ENCODE measurements around the gene LONP1. TPM values are rescaled to one million over a fixed set of nuclear protein-coding genes. Genes with fewer than 3 reads are reported as not detected.
A peak's percentile ranks its signal among the peaks of the same experiment; 100 is the strongest.
"Not testable (repeated sequence)": the region's sequence is repeated elsewhere in the genome, so short reads cannot be mapped to it uniquely, and the experiment has no call there.

The LONP1 gene, protein sequence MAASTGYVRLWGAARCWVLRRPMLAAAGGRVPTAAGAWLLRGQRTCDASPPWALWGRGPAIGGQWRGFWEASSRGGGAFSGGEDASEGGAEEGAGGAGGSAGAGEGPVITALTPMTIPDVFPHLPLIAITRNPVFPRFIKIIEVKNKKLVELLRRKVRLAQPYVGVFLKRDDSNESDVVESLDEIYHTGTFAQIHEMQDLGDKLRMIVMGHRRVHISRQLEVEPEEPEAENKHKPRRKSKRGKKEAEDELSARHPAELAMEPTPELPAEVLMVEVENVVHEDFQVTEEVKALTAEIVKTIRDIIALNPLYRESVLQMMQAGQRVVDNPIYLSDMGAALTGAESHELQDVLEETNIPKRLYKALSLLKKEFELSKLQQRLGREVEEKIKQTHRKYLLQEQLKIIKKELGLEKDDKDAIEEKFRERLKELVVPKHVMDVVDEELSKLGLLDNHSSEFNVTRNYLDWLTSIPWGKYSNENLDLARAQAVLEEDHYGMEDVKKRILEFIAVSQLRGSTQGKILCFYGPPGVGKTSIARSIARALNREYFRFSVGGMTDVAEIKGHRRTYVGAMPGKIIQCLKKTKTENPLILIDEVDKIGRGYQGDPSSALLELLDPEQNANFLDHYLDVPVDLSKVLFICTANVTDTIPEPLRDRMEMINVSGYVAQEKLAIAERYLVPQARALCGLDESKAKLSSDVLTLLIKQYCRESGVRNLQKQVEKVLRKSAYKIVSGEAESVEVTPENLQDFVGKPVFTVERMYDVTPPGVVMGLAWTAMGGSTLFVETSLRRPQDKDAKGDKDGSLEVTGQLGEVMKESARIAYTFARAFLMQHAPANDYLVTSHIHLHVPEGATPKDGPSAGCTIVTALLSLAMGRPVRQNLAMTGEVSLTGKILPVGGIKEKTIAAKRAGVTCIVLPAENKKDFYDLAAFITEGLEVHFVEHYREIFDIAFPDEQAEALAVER
- total RNA-seq = 100 to 1,000 TPM in 1 of 2 experiments, 10 to 100 TPM in 1; 98.7 to 106 TPM

DNA sequence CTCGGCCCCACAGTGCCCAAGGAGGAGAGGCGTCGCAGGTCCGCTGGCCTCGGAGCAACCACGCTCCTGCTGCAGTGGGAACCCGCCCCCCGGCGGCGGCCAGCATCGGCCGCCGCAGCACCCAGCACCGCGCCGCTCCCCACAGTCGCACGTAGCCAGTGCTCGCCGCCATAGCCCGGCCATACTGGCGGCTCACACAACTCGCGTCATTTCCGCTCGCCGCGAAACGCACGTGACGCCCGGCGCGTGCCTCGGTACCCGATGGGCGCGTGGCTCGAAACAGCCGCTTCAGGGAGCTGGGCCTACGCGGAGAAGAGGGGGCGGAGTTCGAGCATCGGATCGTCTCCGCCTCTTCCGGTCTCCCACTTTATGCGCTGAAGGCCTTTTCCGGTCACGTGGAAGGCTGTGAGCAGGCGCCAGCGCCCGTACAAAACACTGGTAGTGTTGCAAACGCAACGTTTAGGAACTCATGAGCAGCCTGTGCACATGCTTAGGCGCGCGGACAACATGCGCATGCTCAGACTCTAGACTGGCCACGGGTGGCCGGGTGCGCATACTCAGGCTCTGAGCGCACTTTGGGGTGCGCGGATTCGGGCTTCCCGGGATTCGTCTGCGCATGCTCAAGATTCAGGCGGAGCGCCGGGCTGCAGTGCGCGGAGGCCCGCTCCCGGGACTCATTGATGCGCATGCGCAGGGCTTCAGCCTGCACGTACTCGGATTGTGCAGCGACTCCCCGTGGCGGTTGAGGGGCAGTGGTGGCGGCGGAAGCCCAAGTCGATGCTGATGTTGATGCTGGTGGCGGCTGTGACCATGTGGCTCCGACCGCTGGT, at the start of gene LONP1, which contains the start of gene CATSPERD:
Gene LONP1, minus strand, starts transcription at position 186 of the 830 bp plus-strand sequence. Its CDS starts 14 bp downstream, at position 172.
Gene CATSPERD, plus strand, starts transcription at position 677 of the 830 bp plus-strand sequence. Its CDS starts 101 bp downstream, at position 778.
- Mint-ChIP-seq H3K4me1 (peaks cover 34% of the 10 kb centered on the region), H3K4me3 (peak within 1 kb of the TSS; percentile 86), H3K36me3 (ENCODE audit: low read depth) (peaks cover 22% of the 10 kb centered on the region), H3K27ac (peak within 1 kb of the TSS; percentile 96), H3K9me3 (no peaks in the 10 kb centered on the region), H3K27me3 (peaks cover 4% of the 10 kb centered on the region)
- ChIA-PET POLR2A (interaction anchor here (0.7 to 5.7 kb wide), 15 partner anchors 8 to 752 kb away, joined by 3 to 109 read pairs (median 5); partner anchors contain the start of genes DUS3L, KDM4B, NDUFA11 and RPL36), CTCF (interaction anchor here (0.5 to 4.7 kb wide), 17 partner anchors 11 to 929 kb away, joined by 3 to 76 read pairs (median 4); partner anchors contain the start of genes DUS3L, FEM1A, NDUFA11 and NRTN)
- DNase-seq = peak; percentile 99

DNA sequence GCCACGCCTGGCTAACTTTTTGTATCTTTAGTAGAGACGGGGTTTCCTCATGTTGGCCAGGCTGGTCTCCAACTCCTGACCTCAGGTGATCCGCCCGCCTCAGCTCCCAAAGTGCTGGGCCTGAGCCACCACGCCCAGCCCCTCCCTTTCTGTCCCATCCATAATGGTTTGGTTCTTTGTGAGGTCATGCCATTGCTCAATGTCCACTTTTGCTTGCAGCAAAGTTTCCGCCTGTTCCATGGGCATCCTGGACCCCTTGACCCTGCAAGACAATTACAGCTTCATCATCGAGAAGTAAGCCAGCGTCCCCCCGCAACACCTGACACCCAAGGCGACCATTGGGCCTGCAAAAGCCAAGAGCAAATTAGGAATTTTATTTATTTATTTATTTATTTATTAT, 48.0 kb upstream of the LONP1 start:
- DNase-seq = no peak
- no peaks in the 10 kb centered on the region for H3K9me3 Mint-ChIP-seq
- POLR2A ChIA-PET = no interaction called here
- CTCF ChIA-PET = no interaction called here
- no peak overlapping the region for H3K27ac Mint-ChIP-seq
- no peaks in the 10 kb centered on the region for H3K4me1 Mint-ChIP-seq
- H3K4me3 Mint-ChIP-seq = no peak overlapping the region
- no peaks in the 10 kb centered on the region for H3K36me3 Mint-ChIP-seq (ENCODE audit: low read depth)
- H3K27me3 Mint-ChIP-seq = no peaks in the 10 kb centered on the region

DNA sequence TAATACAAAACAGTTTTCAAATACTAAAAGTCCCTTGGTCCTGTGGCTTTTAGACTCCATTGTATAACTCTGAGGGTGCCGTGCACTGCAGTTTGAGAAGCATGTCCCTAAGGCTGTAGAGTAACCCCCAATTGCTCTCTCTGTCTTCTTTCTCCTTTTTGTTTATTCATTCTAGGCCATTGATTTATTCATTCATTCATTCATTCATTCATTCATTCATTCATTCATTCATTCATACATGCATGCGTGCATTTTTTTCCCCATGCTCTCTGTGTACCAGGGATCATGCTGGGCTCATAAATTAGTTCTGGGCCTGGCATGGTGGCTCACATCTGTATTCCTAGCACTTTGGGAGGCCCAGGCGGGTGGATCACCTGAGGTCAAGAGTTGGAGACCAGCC, 45.3 kb upstream of the LONP1 start:
- ChIA-PET POLR2A (no interaction called here), CTCF (no interaction called here)
- H3K36me3 Mint-ChIP-seq (ENCODE audit: low read depth) = no peaks in the 10 kb centered on the region
- H3K27me3 Mint-ChIP-seq = no peaks in the 10 kb centered on the region
- H3K9me3 Mint-ChIP-seq = no peaks in the 10 kb centered on the region
- no peak overlapping the region for H3K27ac Mint-ChIP-seq
- no peaks in the 10 kb centered on the region for H3K4me1 Mint-ChIP-seq
- no peak for DNase-seq
- no peak overlapping the region for H3K4me3 Mint-ChIP-seq

DNA sequence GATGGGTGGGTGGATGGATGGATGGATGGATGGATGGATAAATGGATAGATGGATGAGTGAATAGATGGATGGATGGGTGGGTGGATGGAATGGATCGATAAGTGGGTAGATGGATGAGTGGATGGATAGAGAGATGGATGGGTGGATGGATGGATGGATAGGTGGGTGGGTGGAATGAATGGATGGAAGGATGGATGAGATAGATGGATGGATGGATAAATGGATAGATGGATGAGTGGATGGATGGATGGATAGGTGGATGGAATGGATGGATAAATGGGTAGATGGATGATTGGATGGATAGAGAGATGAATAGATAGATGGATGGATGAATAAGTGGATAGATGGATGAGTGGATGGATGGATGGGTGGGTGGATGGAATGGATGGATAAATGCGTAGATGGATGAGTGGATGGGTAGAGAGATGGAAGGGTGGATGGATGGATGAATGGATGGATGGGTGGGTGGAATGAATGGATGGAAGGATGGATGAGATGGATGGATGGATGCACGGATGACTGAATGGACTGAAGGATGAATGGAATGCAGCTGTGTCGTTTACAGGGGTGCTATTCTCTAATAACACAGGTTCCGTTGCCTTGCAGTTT, 42.8 kb upstream of the LONP1 start:
- ChIA-PET POLR2A (no interaction called here), CTCF (no interaction called here)
- H3K9me3 Mint-ChIP-seq = no peaks in the 10 kb centered on the region
- no peaks in the 10 kb centered on the region for H3K27me3 Mint-ChIP-seq
- H3K4me1 Mint-ChIP-seq = no peaks in the 10 kb centered on the region
- no peak for DNase-seq
- no peak overlapping the region for H3K27ac Mint-ChIP-seq
- no peaks in the 10 kb centered on the region for H3K36me3 Mint-ChIP-seq (ENCODE audit: low read depth)
- no peak overlapping the region for H3K4me3 Mint-ChIP-seq

DNA sequence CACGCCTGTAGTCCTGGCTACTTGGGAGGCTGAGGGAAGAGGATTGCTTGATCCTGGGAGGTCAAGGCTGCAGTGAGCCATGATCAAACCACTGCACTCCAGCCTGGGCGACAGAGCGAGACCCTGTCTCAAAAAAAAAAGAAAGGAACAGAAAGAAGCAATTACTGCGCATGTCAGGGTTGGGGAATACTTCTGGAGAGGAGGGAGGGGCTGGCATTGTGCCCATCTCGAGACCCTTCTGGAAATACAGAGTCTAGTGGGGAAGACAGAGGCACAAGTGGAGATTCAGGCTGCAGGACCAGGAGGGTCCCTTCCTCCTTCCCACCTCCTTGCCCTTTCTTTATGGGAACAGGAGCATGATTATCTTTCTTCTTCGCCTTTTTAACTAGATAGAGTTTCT, 33.8 kb upstream of the LONP1 start:
- POLR2A ChIA-PET = no interaction called here

DNA sequence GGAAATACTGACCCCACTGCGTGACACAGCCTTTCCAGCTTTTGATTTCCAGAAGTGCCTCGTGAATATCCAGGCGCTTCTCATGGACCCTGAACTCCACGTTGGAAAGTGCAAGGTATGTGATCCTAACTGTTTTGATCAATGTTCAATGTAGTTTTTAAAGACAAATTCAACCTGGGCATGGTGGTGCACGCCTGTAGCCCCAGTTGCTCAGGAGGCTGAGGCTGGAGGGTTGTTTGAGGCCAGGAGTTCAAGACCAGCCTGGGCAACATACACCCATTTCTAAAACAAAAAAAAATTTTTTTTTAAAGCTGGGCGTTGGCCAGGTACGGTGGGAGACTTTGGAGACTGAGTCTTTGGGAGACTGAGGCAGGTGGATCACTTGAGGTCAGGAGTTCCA, 31.8 kb upstream of the LONP1 start:
- H3K27ac Mint-ChIP-seq = no peak overlapping the region
- H3K27me3 Mint-ChIP-seq = peaks cover 1% of the 10 kb centered on the region
- no peaks in the 10 kb centered on the region for H3K9me3 Mint-ChIP-seq
- POLR2A ChIA-PET = interaction anchor here (0.5 kb wide), 1 partner anchor 16 kb away, joined by 3 read pairs; no protein-coding TSS in a partner anchor
- H3K36me3 Mint-ChIP-seq (ENCODE audit: low read depth) = no peaks in the 10 kb centered on the region
- DNase-seq = no peak
- H3K4me1 Mint-ChIP-seq = no peaks in the 10 kb centered on the region
- H3K4me3 Mint-ChIP-seq = no peak overlapping the region
- CTCF ChIA-PET = no interaction called here

More for the DNA sequence above, 33.8 kb upstream of the LONP1 start:
- CTCF ChIA-PET = no interaction called here
- Mint-ChIP-seq H3K4me3 (no peak overlapping the region), H3K27me3 (peaks cover 1% of the 10 kb centered on the region), H3K4me1 (no peaks in the 10 kb centered on the region), H3K9me3 (no peaks in the 10 kb centered on the region), H3K27ac (no peak overlapping the region), H3K36me3 (ENCODE audit: low read depth) (no peaks in the 10 kb centered on the region)
- DNase-seq = no peak

DNA sequence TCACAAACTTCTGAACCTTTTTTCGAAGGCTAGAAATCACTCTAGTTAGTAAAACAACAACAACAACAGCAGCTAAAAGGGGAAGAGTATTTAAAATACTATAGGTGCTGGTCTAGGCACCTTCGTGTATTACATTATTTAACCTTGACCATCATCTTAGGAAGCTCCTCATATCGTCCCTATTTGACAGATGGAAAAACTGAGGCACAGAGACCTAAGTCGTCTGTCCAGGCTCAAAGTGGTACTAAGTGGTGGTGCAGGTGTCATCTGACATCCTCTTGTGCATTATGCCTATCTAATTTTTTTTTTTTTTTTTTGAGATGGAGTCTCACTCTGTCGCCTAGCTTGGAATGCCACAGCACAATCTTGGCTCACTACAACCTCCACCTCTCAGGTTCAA, 29.6 kb upstream of the LONP1 start:
- no peaks in the 10 kb centered on the region for H3K36me3 Mint-ChIP-seq (ENCODE audit: low read depth)
- H3K27me3 Mint-ChIP-seq = peaks cover under 1% of the 10 kb centered on the region
- no peaks in the 10 kb centered on the region for H3K9me3 Mint-ChIP-seq
- no peak overlapping the region for H3K4me3 Mint-ChIP-seq
- DNase-seq = no peak
- CTCF ChIA-PET = no interaction called here
- H3K27ac Mint-ChIP-seq = no peak overlapping the region
- H3K4me1 Mint-ChIP-seq = no peaks in the 10 kb centered on the region
- POLR2A ChIA-PET = no interaction called here

DNA sequence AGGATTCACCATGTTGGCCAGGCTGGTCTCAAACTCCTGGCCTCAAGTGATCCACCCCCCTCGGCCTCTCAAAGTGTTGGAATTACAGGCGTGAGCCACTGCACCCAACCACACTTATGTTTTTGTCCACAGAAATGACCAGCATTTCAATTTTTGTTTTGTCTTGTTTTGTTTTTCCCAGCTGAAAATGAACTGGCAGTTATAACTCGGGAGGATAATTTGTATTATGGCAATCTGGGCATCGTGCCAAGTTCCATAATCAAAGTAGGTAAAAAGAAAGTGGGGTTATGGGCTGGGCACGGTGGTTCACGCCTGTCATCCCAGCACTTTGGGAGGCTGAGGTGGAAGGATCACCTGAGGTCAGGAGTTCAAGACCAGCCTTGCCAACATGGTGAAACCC, 29.0 kb upstream of the LONP1 start:
- DNase-seq; POLR2A ChIA-PET; H3K27ac Mint-ChIP-seq; H3K36me3 Mint-ChIP-seq (ENCODE audit: low read depth); CTCF ChIA-PET; H3K27me3 Mint-ChIP-seq; H3K4me3 Mint-ChIP-seq; H3K4me1 Mint-ChIP-seq; H3K9me3 Mint-ChIP-seq: not testable (repeated sequence)

DNA sequence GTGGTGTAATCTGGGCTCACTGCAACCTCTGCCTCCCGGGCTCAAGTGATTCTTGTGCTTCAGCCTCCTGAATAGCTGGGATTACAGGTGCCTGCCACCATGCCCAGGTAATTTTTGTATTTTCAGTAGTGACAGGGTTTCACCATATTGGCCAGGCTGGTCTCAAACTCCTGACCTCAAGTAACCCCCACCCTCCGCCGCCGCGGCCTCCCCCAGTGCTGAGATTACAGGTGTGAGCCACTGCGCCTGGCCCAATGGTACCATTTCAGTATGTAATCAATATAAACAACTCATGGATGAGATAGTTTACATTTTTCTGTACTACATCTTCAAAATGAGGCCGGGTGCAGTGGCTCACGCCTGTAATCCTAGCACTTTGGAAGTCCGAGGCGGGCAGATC, 25.1 kb upstream of the LONP1 start:
- DNase-seq; H3K9me3 Mint-ChIP-seq; POLR2A ChIA-PET; H3K4me3 Mint-ChIP-seq; H3K36me3 Mint-ChIP-seq (ENCODE audit: low read depth); H3K27me3 Mint-ChIP-seq; H3K4me1 Mint-ChIP-seq; CTCF ChIA-PET; H3K27ac Mint-ChIP-seq: not testable (repeated sequence)

DNA sequence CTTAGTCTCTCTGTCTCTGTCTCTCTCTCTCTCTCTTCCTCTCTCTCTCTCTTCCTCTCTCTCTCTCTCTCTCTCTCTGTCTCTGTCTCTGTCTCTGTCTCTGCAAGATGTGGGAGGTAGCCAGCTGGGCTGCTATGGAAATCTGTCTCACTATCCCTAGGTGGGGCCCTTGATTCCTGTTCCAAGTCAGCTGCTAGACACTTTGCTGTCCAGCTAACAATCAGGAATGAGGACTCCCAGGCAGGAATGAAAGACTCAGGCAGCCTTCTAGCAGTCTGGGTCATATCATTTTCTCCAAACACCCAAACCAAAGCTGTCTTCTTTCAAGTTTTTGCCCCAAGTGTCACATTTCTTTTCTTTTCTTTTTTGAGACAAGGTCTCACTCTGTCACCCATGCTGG, 23.7 kb upstream of the LONP1 start:
- Mint-ChIP-seq H3K36me3 (ENCODE audit: low read depth) (no peaks in the 10 kb centered on the region), H3K9me3 (no peaks in the 10 kb centered on the region), H3K27ac (no peak overlapping the region), H3K4me3 (no peak overlapping the region), H3K4me1 (no peaks in the 10 kb centered on the region), H3K27me3 (peaks cover 6% of the 10 kb centered on the region)
- DNase-seq = no peak
- ChIA-PET POLR2A (no interaction called here), CTCF (no interaction called here)

DNA sequence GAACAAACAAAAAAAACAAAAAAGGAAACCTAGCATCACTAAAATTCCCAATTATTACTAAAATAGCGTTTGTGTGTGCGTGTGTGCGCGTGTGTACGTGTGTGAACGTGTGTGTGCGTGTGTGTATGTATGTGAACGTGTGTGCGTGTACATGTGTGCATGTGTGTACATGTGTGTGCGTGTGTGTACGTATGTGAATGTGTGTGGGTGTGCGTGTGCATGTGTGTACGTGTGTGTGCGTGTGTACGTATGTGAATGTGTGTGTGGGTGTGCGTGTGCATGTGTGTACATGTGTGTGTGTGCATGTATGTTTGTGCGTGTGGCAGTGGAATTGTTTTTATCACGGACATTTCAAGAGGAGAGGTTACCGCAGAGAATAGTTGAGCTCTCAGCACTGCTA, 22.1 kb upstream of the LONP1 start:
- ChIA-PET CTCF (no interaction called here), POLR2A (no interaction called here)
- DNase-seq = no peak
- H3K36me3 Mint-ChIP-seq (ENCODE audit: low read depth) = no peaks in the 10 kb centered on the region
- H3K4me3 Mint-ChIP-seq = no peak overlapping the region
- no peaks in the 10 kb centered on the region for H3K4me1 Mint-ChIP-seq
- peaks cover 6% of the 10 kb centered on the region for H3K27me3 Mint-ChIP-seq
- H3K27ac Mint-ChIP-seq = no peak overlapping the region
- H3K9me3 Mint-ChIP-seq = no peaks in the 10 kb centered on the region

DNA sequence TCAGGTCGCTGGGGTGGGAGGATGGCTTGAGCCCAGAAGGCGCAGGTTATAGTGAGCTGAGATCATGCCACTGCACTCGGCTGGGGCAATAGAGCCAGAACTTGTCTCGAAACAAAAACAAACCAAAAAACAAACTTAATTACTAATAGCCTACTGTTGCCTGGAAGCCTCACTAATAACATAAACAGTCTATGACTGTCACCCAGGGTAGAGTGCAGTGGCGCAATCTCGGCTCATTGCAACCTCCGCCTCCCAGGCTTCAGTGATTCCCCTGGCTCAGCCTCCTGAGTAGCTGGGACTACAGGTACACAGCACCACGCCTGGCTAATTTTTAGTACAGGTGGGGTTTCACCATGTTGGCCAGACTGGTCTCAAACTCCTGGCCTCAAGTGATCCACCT, 18.5 kb upstream of the LONP1 start:
- no peak overlapping the region for H3K27ac Mint-ChIP-seq
- CTCF ChIA-PET = interaction anchor here (0.7 kb wide), 1 partner anchor 1225 kb away, joined by 3 read pairs; no protein-coding TSS in a partner anchor
- H3K27me3 Mint-ChIP-seq = peaks cover 3% of the 10 kb centered on the region
- POLR2A ChIA-PET = no interaction called here
- H3K4me1 Mint-ChIP-seq = no peaks in the 10 kb centered on the region
- H3K4me3 Mint-ChIP-seq = no peak overlapping the region
- no peaks in the 10 kb centered on the region for H3K36me3 Mint-ChIP-seq (ENCODE audit: low read depth)
- H3K9me3 Mint-ChIP-seq = no peaks in the 10 kb centered on the region
- no peak for DNase-seq

All from activated CD4-positive, alpha-beta memory T cell treated with anti-CD3 and anti-CD28 coated beads, Interleukin-2, amount 10 ng/mL, durations not matched to agents 7 days and 5 days (primary cell).